Activated naive CD4-positive, alpha-beta T cell treated with anti-CD3 and anti-CD28 coated beads, Interleukin-2, amount 50 U/mL, for 72 hours (primary cell): ENCODE measurements around the gene GALNTL6. TPM values are rescaled to one million over a fixed set of nuclear protein-coding genes. Genes with fewer than 3 reads are reported as not detected.
A peak's percentile ranks its signal among the peaks of the same experiment; 100 is the strongest.

Experiments used
- ATAC-seq, 2 donors: fragments of 150-1000 bp; cut with Tn5 transposase; 2 replicates each; pipeline ENCODE4 v1.10.0; 2021; ENCODE audit warnings: mild to moderate bottlenecking in 2 of 2, moderate library complexity in 2 of 2
- DNase-seq, 2 donors: peaks; one replicate each; pipeline ENCODE4 v3.0.0; 2021 to 2022; ENCODE audit warnings: low spot score in 2 of 2
- H3K27ac Mint-ChIP-seq, 2 donors: one replicate each; pipeline ENCODE4 v1.8.0; 2022; ENCODE audit warnings: mild to moderate bottlenecking in 2 of 2, mixed read lengths in 2 of 2
- H3K36me3 Mint-ChIP-seq, 2 donors: one replicate each; pipeline ENCODE4 v1.8.0; 2022; ENCODE audit warnings: mixed read lengths in 2 of 2
- H3K9me3 Mint-ChIP-seq, 2 donors: one replicate each; pipeline ENCODE4 v1.8.0; 2022; ENCODE audit warnings: mixed read lengths in 2 of 2
- total RNA-seq, 2 donors: library from RNA; stranded (reverse); gene quantifications; one replicate each; pipeline ENCODE4 v1.2.3, GENCODE V29; 2022

GALNTL6 gene
- total RNA-seq, 2 donors from 2014 or later = not detected

GRCh38 chr4:172992648-172993378 is 1179.6 kb downstream of the GALNTL6 start:
- DNase-seq (no peak), ATAC-seq (no peak)
- Mint-ChIP-seq H3K9me3 (peaks cover 0 to 5% of the 10 kb centered on the region in 2 donors), H3K36me3 (no peaks in the 10 kb centered on the region), H3K27ac (no peak overlapping the region)

DNA sequence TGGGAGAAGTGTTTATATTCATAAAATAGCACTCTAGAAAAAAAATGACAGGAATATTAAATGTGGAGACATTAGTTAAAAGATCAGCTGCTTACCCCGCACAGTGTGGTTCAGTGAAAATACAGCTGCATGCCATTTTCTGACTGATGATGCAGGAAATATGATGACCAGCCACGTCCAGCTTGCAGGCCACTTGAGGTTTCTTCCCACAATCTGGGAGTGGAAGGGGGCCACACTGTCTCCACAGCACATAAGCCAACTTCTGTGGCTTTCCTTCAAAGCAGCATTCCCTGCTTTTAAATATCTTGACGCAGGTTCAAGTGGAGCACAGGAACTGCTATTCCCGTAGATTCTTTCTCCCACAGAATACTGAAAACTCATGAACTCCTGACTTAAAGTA is 1182.0 kb downstream of the GALNTL6 start:
- Mint-ChIP-seq H3K9me3 (no peaks in the 10 kb centered on the region), H3K27ac (no peak overlapping the region), H3K36me3 (no peaks in the 10 kb centered on the region)
- DNase-seq (no peak), ATAC-seq (no peak)

GRCh38 chr4:172995704-172996103 is 1182.5 kb downstream of the GALNTL6 start:
- no peak for ATAC-seq
- H3K36me3 Mint-ChIP-seq = no peaks in the 10 kb centered on the region
- DNase-seq = no peak
- no peaks in the 10 kb centered on the region for H3K9me3 Mint-ChIP-seq
- no peak overlapping the region for H3K27ac Mint-ChIP-seq

DNA sequence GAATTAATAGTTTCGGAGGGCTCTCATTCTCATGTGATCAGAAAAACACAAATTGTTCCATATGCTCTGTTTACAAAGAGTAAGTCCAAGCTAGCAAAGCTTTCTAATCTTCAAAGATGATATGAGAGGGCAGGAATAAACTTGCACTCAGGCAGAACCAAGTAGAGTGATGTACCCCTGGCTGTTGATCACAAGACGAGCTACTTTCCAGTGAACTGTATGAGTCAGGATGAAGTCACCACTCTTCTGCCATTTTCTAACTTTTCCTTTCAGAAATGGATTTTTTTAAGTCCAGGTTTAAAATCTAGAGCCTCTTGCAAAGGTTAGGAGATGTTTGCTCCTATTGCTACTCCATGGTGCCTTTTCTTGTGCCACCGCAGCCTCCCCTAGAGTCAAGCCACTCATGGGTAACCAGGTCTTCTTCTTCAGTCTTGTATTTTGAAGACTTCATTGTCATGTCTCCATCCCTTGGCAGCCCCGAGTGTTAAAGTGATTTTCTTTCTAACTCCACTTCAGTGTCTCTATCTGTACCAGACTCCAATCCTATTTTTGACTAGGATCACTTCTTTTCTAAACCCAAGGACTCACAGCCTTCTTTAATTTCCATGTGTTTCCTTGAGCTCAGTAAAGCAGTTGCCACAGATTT is 1183.5 kb downstream of the GALNTL6 start:
- DNase-seq = no peak
- no peaks in the 10 kb centered on the region for H3K36me3 Mint-ChIP-seq
- peak in 1 of 2 donors; percentile 71 for ATAC-seq
- H3K27ac Mint-ChIP-seq = no peak overlapping the region
- no peaks in the 10 kb centered on the region for H3K9me3 Mint-ChIP-seq

GRCh38 chr4:172997217-172997609 is 1184.0 kb downstream of the GALNTL6 start:
- no peak for ATAC-seq
- Mint-ChIP-seq H3K36me3 (no peaks in the 10 kb centered on the region), H3K9me3 (no peaks in the 10 kb centered on the region), H3K27ac (no peak overlapping the region)
- no peak for DNase-seq

DNA sequence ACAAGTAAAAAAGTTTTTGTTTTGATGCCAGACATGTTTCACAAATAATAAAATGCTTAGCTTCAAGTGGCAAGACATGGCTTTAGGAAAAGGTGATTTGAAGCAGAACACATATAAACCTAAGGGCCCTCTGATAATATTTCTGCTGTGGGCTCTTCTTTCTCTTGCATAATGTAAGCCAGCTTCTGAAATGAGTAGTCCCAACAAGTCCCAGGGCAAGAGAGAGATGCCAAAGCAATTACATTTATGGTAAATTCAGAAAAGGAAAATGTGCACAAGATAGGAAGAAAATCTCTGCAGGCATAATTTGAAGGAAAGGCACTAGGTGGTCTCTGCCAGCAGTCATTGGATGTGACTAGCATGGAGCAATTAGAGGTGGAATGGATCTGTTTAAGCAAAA is 1184.7 kb downstream of the GALNTL6 start:
- no peak for ATAC-seq
- H3K36me3 Mint-ChIP-seq = no peaks in the 10 kb centered on the region
- no peaks in the 10 kb centered on the region for H3K9me3 Mint-ChIP-seq
- H3K27ac Mint-ChIP-seq = no peak overlapping the region
- DNase-seq = no peak

GRCh38 chr4:172998527-172999469 is 1185.6 kb downstream of the GALNTL6 start:
- Mint-ChIP-seq H3K36me3 (no peaks in the 10 kb centered on the region), H3K9me3 (no peaks in the 10 kb centered on the region), H3K27ac (no peak overlapping the region)
- ATAC-seq = no peak
- no peak for DNase-seq

DNA sequence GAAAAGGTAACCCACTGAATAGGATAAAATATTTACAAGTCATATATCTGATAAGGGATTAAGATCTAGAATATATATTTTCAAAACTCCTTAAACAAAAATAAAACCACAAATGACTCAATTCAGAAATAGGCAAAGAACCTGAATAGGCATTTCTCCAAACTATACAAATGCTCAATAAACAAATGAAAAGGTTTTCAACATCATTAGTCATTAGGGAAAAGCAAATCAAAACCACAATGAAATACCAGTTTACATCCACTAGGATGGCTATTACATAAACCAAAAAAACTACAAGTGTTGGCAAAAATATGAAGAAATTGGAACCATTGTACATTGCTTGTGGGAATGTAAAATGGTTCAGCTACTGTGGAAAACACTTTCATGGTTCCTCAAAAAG is 1188.4 kb downstream of the GALNTL6 start:
- H3K27ac Mint-ChIP-seq = no peak overlapping the region
- no peaks in the 10 kb centered on the region for H3K9me3 Mint-ChIP-seq
- DNase-seq (no peak), ATAC-seq (no peak)
- no peaks in the 10 kb centered on the region for H3K36me3 Mint-ChIP-seq

GRCh38 chr4:173002830-173003561 is 1189.8 kb downstream of the GALNTL6 start:
- H3K27ac Mint-ChIP-seq = no peak overlapping the region
- no peak for ATAC-seq
- no peaks in the 10 kb centered on the region for H3K36me3 Mint-ChIP-seq

DNA sequence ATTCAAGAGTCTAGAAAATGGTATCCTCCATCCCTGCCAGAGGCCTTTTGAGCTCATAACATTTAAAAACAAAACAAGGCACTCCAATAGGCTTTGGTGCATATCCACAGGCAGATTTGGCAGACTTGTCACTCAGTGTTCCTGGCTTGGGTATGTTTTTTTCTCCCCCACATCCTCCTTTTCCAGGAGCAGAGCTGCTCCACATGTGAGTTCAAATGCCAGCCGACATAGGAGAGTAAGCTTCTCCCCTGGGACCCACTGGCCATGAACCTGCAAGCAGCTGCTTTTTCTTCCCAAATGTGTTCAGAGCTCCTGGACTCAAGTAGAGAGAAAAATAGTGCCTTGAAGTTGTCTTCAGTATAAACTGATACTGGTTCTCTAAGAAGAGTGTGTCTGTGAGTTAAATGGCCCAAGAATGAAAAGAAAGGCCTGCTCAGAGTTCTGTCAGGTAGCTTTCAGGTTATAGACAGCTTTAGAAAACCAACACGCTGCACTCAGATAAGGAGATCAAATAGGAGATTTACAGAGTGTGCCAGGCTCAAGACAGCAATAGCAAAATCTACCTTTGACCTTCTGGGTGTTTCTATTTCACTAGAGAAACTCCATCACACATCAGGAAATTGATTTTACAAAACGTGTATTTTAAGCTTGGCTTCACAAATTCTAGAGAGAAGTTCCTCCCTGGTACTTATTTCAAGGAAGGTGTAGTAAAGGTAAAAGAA is 1192.9 kb downstream of the GALNTL6 start:
- ATAC-seq = no peak
- peak overlapping the region in 1 of 2 donors; percentile 40 for H3K27ac Mint-ChIP-seq
- DNase-seq = no peak
- H3K9me3 Mint-ChIP-seq = no peaks in the 10 kb centered on the region
- no peaks in the 10 kb centered on the region for H3K36me3 Mint-ChIP-seq

More at GRCh38 chr4:173002830-173003561, 1189.8 kb downstream of the GALNTL6 start:
- no peaks in the 10 kb centered on the region for H3K9me3 Mint-ChIP-seq
- no peak for DNase-seq

DNA sequence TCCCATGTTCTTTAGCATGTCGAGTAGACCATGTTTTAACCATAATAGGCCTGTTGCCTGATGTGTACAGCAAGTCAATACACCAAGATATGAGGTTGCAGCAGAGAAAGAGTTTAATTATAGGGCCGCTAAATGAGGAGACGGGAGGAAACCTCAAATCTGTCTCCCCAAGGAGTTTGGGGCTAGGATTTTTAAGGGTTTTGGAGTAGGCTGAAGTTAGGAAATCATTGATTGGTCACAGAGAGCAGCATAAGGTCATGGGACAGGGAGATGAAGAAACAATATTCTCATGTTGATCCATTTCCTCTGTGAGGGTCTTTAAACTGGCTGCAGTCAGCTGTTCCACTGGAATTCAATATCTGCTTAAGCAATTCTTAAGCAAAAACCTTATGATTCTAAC is 1195.2 kb downstream of the GALNTL6 start:
- no peaks in the 10 kb centered on the region for H3K9me3 Mint-ChIP-seq

GRCh38 chr4:173009129-173009823 is 1196.1 kb downstream of the GALNTL6 start:
- DNase-seq (no peak), ATAC-seq (no peak)
- H3K27ac Mint-ChIP-seq = no peak overlapping the region
- H3K9me3 Mint-ChIP-seq = no peaks in the 10 kb centered on the region
- H3K36me3 Mint-ChIP-seq = no peaks in the 10 kb centered on the region

More for the DNA sequence above, 1195.2 kb downstream of the GALNTL6 start:
- ATAC-seq (no peak), DNase-seq (no peak)
- no peaks in the 10 kb centered on the region for H3K36me3 Mint-ChIP-seq
- no peak overlapping the region for H3K27ac Mint-ChIP-seq

DNA sequence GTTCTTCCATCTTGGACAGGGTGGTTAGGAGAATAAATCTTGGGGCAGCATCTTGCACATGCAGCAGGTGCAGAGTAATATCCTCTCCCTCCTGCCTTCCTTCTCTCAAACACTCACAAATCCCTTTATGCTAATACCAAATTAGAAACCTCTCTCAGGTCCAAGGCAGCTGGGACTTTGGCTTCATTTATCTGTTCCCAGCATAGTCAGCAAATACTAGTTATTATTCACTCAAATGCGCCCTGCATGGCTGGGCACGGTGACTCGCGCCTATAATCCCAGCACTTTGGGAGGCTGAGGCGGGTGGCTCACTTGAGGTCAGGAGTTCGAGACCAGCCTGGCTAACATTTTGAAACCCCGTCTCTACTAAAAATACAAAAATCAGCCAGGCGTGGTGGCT is 1199.4 kb downstream of the GALNTL6 start:
- no peak for DNase-seq
- Mint-ChIP-seq H3K27ac (no peak overlapping the region), H3K36me3 (no peaks in the 10 kb centered on the region), H3K9me3 (no peaks in the 10 kb centered on the region)
- ATAC-seq = no peak

DNA sequence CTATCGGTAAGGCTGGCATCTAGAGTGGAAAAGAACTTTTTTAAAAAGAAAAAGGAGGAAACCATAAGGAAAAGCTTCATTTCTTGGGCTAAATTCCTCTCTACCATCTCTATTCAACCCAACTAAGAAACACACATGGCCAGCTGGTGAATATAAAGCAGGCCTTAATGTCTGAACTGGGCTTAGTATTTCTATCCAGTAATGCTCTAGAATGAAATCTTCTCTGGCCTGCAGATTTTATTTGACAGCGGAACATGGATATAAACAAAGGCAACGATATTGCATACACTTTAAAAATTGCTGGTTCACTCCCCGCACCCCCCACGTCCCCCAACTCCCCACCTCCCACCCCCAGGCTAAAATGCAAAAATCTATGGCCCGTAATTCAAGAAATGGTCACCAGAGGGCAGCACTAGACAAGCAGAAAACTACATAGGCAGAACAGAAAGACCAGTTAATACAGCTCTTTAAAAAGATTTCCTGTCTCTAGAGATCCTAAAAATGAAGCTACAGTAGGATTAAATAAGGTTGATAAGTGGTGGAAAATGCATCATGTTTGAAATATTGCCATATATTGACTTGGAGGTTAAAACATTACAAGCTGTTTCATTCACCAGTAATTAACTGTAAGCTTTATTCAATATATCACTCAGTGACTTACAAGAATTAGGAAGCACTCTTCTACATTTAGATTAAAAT is 1200.2 kb downstream of the GALNTL6 start:
- Mint-ChIP-seq H3K27ac (no peak overlapping the region), H3K36me3 (no peaks in the 10 kb centered on the region), H3K9me3 (no peaks in the 10 kb centered on the region)
- ATAC-seq (peak in 1 of 2 donors; percentile 50), DNase-seq (peak in 1 of 2 donors; percentile 68)

DNA sequence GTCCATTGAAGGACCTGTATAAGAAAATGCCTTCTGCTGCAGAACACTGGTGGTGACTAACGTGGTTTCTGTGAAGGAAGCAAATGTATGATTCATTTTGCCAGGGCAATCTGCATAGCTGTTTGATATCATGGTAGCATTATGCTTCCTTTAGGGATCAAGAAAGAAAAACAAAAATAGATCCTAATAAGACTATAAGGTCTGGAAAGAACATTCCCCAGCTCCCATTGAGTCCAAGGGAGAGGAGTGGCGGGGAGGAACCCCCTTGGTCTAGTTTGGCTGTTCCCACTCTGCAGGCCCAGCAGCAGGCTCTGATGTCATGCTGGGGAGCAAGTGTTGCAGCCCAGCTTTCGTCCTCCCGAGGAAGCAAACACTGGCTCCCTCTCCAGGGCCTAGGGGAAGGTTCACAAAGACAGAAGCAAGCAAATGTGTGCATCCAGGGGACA is 1200.9 kb downstream of the GALNTL6 start:
- H3K9me3 Mint-ChIP-seq = no peaks in the 10 kb centered on the region
- H3K27ac Mint-ChIP-seq = no peak overlapping the region
- no peaks in the 10 kb centered on the region for H3K36me3 Mint-ChIP-seq
- ATAC-seq = peak; percentile 57 to 59
- DNase-seq = no peak
